22Rv1 (cell line): Measurements from ENCODE around the gene NANOS1.

Experiments
- ZFX ChIP-seq: fragments of 450-650 bp; IDR thresholded peaks from 2 replicates; pipeline ENCODE4 v1.6.1; 2017; ENCODE audit warnings: antibody characterized with exemption, borderline replicate concordance
- TF ChIP-seq, protein P1 (sequence below): fragments of 450-650 bp; IDR thresholded peaks from 2 replicates; pipeline ENCODE4 v1.5.1; 2017; ENCODE audit warnings: mild to moderate bottlenecking

DNA sequence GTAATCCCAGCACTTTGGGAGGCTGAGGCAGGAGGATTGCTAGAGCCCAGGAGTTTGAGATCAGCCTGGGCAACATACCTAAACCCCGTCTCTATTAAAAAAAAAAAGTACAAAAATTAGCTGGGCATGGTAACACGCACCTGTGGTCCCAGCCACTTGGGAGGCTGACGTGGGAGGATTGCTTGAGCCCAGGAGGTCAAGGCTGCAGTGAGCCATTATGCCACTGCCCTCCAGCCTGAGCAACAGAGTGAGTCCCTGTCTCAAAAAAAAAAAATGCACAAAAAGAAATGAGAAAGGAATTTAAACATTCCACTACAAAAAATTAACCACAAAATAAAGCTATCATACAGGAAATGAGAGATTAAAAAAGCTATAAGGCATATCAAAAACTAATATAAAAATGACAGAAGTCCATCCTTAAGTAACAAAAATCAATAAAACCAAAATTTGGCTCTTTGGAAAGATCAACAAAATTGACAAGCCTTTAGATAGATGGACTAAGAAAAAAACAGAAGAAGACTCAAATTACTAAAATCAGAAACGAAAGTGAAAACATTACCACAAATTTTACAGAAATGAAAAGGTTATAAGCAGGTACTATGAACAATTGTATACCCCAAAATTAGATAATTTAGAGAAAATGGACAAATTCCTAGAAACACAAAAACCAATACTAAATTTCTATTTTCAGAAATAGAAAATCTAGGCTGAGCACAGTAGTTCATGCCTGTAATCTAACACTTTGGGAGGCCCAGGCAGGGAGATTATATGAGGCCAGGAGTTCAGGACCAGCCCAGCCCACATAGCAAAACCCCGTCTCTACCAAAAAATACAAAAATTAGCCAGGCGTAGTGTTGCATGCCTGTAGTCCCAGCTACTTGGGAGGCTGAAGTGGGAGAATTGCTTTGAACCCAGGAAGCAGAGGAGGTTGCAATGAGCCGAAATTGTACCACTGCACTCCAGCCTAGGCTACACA is 42.4 kb upstream of the NANOS1 start:
- TF ChIP-seq, protein P1, sequence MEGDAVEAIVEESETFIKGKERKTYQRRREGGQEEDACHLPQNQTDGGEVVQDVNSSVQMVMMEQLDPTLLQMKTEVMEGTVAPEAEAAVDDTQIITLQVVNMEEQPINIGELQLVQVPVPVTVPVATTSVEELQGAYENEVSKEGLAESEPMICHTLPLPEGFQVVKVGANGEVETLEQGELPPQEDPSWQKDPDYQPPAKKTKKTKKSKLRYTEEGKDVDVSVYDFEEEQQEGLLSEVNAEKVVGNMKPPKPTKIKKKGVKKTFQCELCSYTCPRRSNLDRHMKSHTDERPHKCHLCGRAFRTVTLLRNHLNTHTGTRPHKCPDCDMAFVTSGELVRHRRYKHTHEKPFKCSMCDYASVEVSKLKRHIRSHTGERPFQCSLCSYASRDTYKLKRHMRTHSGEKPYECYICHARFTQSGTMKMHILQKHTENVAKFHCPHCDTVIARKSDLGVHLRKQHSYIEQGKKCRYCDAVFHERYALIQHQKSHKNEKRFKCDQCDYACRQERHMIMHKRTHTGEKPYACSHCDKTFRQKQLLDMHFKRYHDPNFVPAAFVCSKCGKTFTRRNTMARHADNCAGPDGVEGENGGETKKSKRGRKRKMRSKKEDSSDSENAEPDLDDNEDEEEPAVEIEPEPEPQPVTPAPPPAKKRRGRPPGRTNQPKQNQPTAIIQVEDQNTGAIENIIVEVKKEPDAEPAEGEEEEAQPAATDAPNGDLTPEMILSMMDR = no peak
- TF ChIP-seq ZFX = no peak
